ENCODE measurements around the gene PRDM4. TPM values are rescaled to one million over a fixed set of nuclear protein-coding genes. Genes with fewer than 3 reads are reported as not detected.

The PRDM4 gene
- total RNA-seq, 1 donor from 2014 or later: 54.6 TPM

DNA sequence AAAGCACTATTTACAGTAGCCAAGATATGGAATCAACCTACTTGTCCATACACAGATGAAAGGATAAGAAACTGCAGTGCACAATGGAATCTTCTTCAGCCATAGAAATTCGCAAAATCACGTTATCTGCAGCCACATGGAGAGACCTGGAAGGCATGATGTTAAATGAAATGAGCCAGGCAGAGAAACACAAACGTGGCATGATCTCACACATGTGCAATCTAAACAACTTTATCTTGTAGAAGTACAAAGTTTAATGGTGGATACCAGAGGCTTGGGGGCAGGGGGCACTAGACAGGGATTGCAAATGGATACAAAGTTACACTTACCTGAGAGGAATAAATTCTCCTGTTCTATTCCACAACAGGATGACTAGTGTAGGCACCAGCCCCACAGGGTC lies 37.6 kb upstream of the PRDM4 start:
- DNase-seq (ENCODE audit: low read depth): no peak
- Histone ChIP-seq H3K4me3 (ENCODE audit: low read depth, low read length) (no peak overlapping the region), H3K27me3 (ENCODE audit: control insufficient read depth, insufficient read depth, low read length) (no peaks in the 10 kb centered on the region), H3K36me3 (ENCODE audit: control insufficient read depth, insufficient read depth, low read length) (no peaks in the 10 kb centered on the region)
- no peak for TF ChIP-seq CTCF (IDR thresholded peaks at IDR 0.05; ENCODE audit: insufficient read depth, low read length, poor library complexity, severe bottlenecking)

GRCh38 chr12:107794451-107794850 lies 33.5 kb upstream of the PRDM4 start:
- DNase-seq (ENCODE audit: low read depth): no peak
- Histone ChIP-seq H3K36me3 (ENCODE audit: control insufficient read depth, insufficient read depth, low read length) (no peaks in the 10 kb centered on the region), H3K4me3 (ENCODE audit: low read depth, low read length) (no peak overlapping the region), H3K27me3 (ENCODE audit: control insufficient read depth, insufficient read depth, low read length) (no peaks in the 10 kb centered on the region)
- no peak for TF ChIP-seq CTCF (IDR thresholded peaks at IDR 0.05; ENCODE audit: insufficient read depth, low read length, poor library complexity, severe bottlenecking)

GRCh38 chr12:107791465-107792089 lies 30.6 kb upstream of the PRDM4 start:
- no peaks in the 10 kb centered on the region for H3K27me3 ChIP-seq (ENCODE audit: control insufficient read depth, insufficient read depth, low read length)
- no peak for TF ChIP-seq CTCF (IDR thresholded peaks at IDR 0.05; ENCODE audit: insufficient read depth, low read length, poor library complexity, severe bottlenecking)
- DNase-seq (ENCODE audit: low read depth): no peak
- no peaks in the 10 kb centered on the region for H3K36me3 ChIP-seq (ENCODE audit: control insufficient read depth, insufficient read depth, low read length)
- H3K4me3 ChIP-seq (ENCODE audit: low read depth, low read length): no peak overlapping the region

DNA sequence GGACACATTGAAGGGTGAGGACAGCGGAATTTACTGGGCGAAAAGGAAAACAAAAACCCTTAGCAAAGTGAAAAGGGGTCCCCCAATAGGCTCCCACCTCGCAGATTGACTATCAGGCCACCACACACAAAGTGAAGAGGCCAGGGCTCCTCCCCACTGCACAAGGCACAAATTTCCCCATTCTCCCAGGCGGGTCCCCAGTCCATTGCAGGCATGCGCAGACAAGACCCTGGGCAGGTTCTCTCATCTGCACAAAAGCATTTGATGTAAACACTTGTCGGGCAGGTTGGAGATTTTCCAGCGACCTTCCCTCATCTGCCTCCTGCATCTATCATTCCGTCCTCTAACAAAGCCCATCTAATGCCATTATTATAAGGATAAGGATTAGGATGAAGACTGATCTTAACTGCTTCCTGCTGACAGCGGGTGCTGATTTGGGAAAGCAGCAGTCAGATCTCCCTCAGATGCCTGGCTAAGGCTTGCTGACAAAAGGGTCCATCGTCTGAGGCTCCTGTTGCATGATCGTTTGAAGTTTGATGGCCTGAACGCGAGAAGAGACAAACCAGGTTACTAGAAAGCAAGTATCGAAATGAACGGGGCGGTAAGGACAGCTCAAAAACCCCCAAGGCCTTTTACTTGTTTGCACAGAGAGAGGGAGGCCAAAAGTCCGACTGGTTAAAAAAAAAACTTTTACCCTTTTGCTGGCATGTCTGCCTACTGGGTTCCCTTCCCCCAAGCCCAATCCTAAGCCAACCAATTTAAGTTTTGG lies 27.9 kb upstream of the PRDM4 start:
- no peak for TF ChIP-seq CTCF (IDR thresholded peaks at IDR 0.05; ENCODE audit: insufficient read depth, low read length, poor library complexity, severe bottlenecking)
- DNase-seq (ENCODE audit: low read depth): no peak
- no peaks in the 10 kb centered on the region for H3K36me3 ChIP-seq (ENCODE audit: control insufficient read depth, insufficient read depth, low read length)
- H3K4me3 ChIP-seq (ENCODE audit: low read depth, low read length): no peak overlapping the region
- no peaks in the 10 kb centered on the region for H3K27me3 ChIP-seq (ENCODE audit: control insufficient read depth, insufficient read depth, low read length)

- Histone ChIP-seq H3K27me3 (ENCODE audit: control insufficient read depth, insufficient read depth, low read length) (no peaks in the 10 kb centered on the region), H3K4me3 (ENCODE audit: low read depth, low read length) (no peak overlapping the region), H3K36me3 (ENCODE audit: control insufficient read depth, insufficient read depth, low read length) (no peaks in the 10 kb centered on the region)
- DNase-seq (ENCODE audit: low read depth): no peak
- TF ChIP-seq CTCF (IDR thresholded peaks at IDR 0.05; ENCODE audit: insufficient read depth, low read length, poor library complexity, severe bottlenecking): no peak
These were observed 27.3 kb upstream of the PRDM4 start for GRCh38 chr12:107788281-107788680.

Measured in kidney epithelial cell (primary cell).